Left cardiac atrium (tissue), 4 donors: Measurements from ENCODE around the gene MMS22L. TPM values are rescaled to one million over a fixed set of nuclear protein-coding genes. Genes with fewer than 3 reads are reported as not detected.

Experiments used
- ATAC-seq, 2 donors: fragments of 200-7000 bp; cut with Tn5 transposase; one replicate each; pipeline ENCODE4 v1.9.1; 2020; ENCODE audit warnings: mild to moderate bottlenecking in 2 of 2, moderate library complexity in 2 of 2
- DNase-seq: peaks from one replicate; pipeline ENCODE4 v3.0.0-alpha.2; 2020
- intact Hi-C, 2 donors: fragments of 100-400 bp; cut with DNase I; formaldehyde crosslinking; loops; one replicate each; pipeline versions ENCODE4 v1.14.1 to v1.15.1; 2022 to 2023
- long read RNA-seq: library from polyadenylated mRNA; unstranded; transcript quantifications from one replicate; pipeline ENCODE4 v2.0.0, GENCODE V29; 2021
- total RNA-seq, 2 donors: library from RNA; stranded (reverse); fragmentation: NEBNext Ultra II Directional; extraction: Animal tissue kit (Norgen Biotek cat#: 25700); gene quantifications; one replicate each; pipeline ENCODE4 v1.2.1, GENCODE V29; 2021
- donor health status: DM: no; HTN: yes; CAD: no.
- donor health status: DM: no; HTN: yes; CAD: no; lungs with severe emphysema.
- donor health status: DM: yes; HTN: yes; CAD: no.
- donor health status: Dilated cardiomyopathy.

Gene MMS22L, protein sequence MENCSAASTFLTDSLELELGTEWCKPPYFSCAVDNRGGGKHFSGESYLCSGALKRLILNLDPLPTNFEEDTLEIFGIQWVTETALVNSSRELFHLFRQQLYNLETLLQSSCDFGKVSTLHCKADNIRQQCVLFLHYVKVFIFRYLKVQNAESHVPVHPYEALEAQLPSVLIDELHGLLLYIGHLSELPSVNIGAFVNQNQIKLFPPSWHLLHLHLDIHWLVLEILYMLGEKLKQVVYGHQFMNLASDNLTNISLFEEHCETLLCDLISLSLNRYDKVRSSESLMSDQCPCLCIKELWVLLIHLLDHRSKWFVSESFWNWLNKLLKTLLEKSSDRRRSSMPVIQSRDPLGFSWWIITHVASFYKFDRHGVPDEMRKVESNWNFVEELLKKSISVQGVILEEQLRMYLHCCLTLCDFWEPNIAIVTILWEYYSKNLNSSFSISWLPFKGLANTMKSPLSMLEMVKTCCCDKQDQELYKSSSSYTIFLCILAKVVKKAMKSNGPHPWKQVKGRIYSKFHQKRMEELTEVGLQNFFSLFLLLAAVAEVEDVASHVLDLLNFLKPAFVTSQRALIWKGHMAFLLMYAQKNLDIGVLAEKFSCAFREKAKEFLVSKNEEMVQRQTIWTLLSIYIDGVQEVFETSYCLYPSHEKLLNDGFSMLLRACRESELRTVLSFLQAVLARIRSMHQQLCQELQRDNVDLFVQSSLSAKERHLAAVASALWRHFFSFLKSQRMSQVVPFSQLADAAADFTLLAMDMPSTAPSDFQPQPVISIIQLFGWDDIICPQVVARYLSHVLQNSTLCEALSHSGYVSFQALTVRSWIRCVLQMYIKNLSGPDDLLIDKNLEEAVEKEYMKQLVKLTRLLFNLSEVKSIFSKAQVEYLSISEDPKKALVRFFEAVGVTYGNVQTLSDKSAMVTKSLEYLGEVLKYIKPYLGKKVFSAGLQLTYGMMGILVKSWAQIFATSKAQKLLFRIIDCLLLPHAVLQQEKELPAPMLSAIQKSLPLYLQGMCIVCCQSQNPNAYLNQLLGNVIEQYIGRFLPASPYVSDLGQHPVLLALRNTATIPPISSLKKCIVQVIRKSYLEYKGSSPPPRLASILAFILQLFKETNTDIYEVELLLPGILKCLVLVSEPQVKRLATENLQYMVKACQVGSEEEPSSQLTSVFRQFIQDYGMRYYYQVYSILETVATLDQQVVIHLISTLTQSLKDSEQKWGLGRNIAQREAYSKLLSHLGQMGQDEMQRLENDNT
- total RNA-seq, result 1 to 10 TPM; 4.0 to 5.1 TPM
- long read RNA-seq, partial matches to known transcripts, result 0 of 1 reads
- long read RNA-seq, other reads (novel, unspliced or antisense), result 1 of 1 reads

GRCh38 chr6:97282726-97283617, at the start of gene MMS22L:
MMS22L (minus strand) TSS chr6:97283216; CDS start chr6:97282477, 739 bp downstream.
- DNase-seq (peak; percentile 96), ATAC-seq (peak; percentile 99)
- intact Hi-C loops, result no loop called here

GRCh38 chr6:97322811-97323210, 39.8 kb upstream of the MMS22L start:
- intact Hi-C loops, result no loop called here
- ATAC-seq (no peak), DNase-seq (no peak)

- DNase-seq (no peak), ATAC-seq (no peak)
- intact Hi-C loops, result no loop called here
Measured at GRCh38 chr6:97322226-97322625, 39.2 kb upstream of the MMS22L start.

- ATAC-seq (no peak), DNase-seq (no peak)
- intact Hi-C loops, result no loop called here
Measured at GRCh38 chr6:97316978-97317377, 34.0 kb upstream of the MMS22L start.

DNA sequence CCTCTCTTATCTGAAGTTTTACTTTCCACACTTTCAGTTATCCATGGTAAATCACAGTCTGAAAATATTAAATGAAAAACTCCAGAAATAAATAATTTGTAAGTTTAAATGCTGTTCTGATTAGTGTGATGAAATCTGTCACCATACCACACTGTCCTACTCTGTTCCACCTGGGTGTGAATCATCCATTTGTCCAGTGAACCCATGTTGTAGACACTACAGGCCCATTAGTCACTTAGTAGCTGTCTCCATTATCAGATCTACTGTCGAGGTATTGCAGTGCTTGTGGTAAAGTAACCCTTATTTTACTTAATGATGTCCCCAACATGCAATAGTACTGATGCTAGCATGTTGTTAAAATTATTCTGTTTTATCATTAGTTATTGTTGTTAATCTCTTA, 29.2 kb upstream of the MMS22L start:
- intact Hi-C loops, result no loop called here
- ATAC-seq (no peak), DNase-seq (no peak)

DNA sequence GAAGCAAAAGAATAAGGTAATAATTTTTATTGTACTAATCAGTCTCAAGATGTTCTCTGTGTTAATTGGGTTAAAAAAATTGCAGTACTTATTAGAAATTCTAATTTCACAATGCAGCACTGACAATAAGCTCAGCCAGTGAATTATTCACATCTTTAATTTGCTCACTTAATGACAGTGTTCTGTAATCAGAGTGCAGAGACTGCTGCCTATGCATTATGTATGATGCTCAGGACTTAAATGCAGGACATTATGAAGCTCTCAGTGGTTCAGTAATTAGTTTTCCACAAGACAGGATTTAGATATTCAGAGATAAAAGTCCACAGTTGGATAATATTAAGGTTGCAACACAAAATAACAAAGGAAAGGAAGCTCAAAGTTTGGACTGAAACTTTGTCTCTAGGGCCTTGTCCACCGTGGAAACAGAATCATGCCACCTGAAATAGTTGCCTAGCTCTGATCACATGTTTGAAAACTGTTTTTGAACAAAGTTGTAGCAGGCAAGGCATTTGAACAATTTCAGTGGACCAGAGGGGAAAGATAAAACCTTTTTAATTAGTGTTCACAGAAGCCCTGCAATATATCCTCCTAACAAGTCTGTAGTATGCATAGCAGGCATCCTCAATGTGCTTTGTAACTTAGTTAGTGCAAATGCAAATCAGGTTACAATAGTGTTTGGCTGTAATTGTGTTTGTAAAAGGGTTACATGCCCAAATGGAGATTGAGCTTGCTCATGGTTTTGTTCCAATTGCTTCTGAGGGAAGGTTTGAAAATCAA, 23.7 kb upstream of the MMS22L start:
- ATAC-seq (no peak), DNase-seq (no peak)
- intact Hi-C loops, result no loop called here

GRCh38 chr6:97305414-97306066, 22.5 kb upstream of the MMS22L start:
- intact Hi-C loops, result no loop called here

GRCh38 chr6:97304701-97305100, 21.7 kb upstream of the MMS22L start:
- ATAC-seq (no peak), DNase-seq (no peak)
- intact Hi-C loops, result no loop called here

More at GRCh38 chr6:97305414-97306066, 22.5 kb upstream of the MMS22L start:
- no peak for ATAC-seq
- DNase-seq, result no peak

DNA sequence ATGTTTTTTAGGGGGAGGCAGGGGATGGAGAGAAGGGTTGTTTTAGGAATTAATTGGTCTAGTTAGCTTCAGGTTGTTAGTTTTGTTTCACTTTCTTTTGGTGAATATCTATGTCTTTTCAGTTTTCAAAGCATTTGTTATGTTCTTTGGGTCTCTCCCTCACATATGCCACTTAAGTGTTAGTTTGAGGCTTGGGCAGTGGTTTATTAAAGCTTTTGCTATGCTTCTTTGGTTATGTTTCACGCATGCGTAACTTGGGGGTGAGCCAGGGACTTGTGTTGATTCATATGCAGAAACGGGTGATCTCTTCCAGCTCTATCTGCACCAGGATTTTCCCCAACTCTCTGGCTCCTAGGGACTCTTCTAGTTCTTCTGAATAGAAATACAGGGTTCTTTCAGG, 11.4 kb upstream of the MMS22L start:
- no peak for ATAC-seq
- intact Hi-C loops, result no loop called here

DNA sequence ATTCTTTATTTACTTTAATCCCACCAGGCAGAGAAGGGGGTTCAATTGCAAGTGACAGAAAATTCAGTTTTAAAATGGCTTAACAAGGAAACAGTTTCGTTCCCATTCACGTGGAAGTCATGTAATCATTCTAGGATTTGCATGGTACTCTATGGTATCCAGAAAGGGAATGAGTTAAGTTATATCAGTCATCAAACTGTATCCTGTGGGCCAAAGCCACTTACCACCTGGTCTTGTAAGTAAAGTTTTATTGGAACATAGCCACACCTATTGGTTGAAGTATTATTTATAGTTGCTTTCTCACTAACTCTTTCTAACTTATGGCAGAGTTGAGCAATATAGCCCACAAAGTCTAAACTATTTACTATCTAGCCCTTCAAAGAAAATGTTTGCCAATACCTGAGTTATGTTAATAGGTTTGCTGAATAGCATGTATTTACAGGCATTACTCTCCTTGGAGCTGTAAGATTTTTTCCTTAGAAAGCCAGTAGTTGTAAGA, 10.2 kb upstream of the MMS22L start:
- DNase-seq (no peak), ATAC-seq (no peak)
- intact Hi-C loops, result no loop called here

More for the DNA sequence above, 11.4 kb upstream of the MMS22L start:
- no peak for DNase-seq

DNA sequence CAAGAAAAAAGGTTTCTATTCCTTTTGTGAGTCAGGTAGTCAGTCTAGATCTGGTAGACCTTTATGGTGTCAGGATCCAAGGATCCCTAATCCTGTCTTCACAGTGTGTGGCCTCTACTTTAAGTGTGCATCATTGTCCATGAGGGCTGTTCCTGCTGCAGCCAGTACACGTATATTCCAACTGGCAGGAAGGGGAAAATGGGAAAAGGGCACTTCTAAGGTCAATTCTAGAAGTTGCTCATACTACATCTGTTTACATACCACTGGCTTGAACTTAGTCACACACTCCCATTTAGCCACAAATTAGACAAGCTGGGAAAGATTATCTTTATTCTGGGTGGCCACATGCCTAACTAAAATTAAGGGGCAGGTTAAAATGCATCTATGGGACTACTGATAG, 9.7 kb upstream of the MMS22L start:
- intact Hi-C loops, result no loop called here
- ATAC-seq (no peak), DNase-seq (no peak)

DNA sequence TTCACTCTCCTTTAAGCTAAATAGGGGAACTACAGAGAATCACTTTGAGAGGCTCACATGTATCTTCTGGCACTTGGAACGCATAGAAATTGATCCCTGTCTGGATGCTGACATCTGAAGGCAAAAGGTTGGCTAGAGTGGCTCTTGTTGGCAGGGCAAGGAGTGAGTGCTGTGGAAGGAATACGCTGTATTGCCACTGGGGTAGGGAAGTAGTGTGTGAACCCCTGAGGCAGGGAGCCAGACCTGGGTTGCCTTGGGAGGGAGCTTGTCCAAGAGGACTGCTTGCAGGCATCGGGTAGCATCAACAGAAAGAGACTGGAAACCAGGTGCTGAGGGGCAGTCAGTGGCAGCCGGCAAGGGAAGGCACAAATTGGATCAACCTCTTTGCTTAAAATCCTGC, 8.9 kb upstream of the MMS22L start:
- DNase-seq (no peak), ATAC-seq (no peak)
- intact Hi-C loops, result no loop called here

- no peak for DNase-seq
- no peak for ATAC-seq
- intact Hi-C loops, result no loop called here
Measured at GRCh38 chr6:97289332-97289731, 6.3 kb upstream of the MMS22L start.

DNA sequence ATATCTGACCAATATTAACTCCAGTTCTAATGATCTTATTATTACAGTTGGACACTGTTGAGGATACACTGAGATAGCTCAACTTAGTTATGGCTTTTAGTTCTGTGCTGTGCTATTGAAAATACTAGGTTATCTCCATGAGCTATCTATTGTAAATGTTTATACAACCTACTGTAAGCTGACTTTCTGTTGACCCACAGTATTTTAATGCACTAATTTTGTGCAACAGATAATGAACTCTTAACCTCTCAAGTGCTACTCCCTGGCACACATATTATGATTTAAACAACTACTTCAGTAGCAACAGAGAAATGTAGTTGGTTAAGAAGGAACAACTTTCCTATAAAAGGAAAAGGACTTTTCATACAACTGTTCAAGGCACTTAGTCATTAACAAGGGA, 5.2 kb upstream of the MMS22L start:
- ATAC-seq (no peak), DNase-seq (no peak)
- intact Hi-C loops, result no loop called here

DNA sequence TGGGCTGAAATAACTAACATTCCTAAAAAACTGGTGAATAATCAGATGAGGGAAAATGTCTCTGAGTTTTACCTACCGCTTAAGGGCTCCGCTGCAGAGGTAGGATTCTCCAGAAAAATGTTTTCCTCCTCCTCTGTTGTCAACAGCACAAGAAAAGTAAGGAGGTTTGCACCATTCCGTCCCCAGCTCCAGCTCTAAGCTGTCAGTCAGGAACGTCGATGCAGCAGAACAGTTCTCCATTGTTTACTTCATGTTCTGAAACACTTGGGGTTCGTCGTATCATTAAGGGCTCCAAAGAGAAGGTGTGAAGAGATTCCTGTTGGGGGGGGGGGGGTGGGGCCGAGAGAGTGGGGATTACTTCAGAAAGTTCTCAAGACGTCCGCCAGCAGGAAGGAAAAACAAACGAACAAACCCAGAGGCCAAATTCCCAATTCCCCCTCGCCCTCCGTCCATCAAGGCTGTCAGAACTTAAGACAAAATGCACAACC, 734 bp downstream of the MMS22L start:
- no peak for DNase-seq
- ATAC-seq, result no peak
- intact Hi-C loops, result no loop called here

DNA sequence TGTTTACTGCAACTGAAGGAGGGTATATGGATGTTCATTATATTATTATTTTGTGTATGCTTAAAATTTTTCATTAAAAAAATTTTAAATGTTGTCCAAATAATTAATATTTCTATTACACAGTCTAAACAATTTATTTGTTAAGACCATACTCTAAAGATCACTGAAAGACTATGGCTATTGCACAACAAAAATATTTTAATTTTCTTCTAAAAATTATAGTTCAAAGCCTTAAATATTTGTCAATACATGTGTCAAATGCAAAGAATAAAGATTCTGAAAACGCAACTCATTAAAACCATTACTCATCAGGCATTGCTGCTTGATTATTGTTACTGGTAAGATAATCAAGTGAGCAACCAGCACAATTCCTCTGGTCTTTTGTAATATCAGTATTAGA, 2.2 kb downstream of the MMS22L start:
- ATAC-seq (no peak), DNase-seq (no peak)
- intact Hi-C loops, result no loop called here

GRCh38 chr6:97275804-97276203, 7.2 kb downstream of the MMS22L start:
- intact Hi-C loops, result no loop called here
- no peak for DNase-seq
- no peak for ATAC-seq
